ENCODE data around the gene ALOXE3.

DNA sequence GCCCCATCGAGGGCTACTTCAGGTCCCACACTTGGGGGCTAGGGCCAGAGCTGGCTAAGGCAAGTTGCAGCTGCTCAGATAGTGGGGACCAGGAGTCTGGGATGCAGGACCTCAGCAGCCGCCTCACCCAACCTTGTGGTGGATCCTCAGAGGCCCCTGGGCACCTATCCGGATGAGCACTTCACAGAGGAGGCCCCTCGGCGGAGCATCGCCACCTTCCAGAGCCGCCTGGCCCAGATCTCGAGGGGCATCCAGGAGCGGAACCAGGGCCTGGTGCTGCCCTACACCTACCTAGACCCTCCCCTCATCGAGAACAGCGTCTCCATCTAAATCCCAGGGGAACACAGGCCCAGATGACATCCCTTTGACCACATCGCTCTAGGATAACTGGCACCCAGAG is 70.1 kb downstream of the ALOXE3 start:
- TF ChIP-seq CTCF (conservative IDR thresholded peaks at IDR 0.05; ENCODE audit: low read depth in 2 of 2) (no peak), POLR2AphosphoS5 (IDR thresholded peaks at IDR 0.05; ENCODE audit: low read depth) (no peak), EZH2 (IDR thresholded peaks at IDR 0.05; ENCODE audit: low read depth, unreplicated experiment) (no peak), NANOG (IDR thresholded peaks at IDR 0.05; ENCODE audit: borderline replicate concordance) (no peak)
- TF ChIP-seq, protein P1, sequence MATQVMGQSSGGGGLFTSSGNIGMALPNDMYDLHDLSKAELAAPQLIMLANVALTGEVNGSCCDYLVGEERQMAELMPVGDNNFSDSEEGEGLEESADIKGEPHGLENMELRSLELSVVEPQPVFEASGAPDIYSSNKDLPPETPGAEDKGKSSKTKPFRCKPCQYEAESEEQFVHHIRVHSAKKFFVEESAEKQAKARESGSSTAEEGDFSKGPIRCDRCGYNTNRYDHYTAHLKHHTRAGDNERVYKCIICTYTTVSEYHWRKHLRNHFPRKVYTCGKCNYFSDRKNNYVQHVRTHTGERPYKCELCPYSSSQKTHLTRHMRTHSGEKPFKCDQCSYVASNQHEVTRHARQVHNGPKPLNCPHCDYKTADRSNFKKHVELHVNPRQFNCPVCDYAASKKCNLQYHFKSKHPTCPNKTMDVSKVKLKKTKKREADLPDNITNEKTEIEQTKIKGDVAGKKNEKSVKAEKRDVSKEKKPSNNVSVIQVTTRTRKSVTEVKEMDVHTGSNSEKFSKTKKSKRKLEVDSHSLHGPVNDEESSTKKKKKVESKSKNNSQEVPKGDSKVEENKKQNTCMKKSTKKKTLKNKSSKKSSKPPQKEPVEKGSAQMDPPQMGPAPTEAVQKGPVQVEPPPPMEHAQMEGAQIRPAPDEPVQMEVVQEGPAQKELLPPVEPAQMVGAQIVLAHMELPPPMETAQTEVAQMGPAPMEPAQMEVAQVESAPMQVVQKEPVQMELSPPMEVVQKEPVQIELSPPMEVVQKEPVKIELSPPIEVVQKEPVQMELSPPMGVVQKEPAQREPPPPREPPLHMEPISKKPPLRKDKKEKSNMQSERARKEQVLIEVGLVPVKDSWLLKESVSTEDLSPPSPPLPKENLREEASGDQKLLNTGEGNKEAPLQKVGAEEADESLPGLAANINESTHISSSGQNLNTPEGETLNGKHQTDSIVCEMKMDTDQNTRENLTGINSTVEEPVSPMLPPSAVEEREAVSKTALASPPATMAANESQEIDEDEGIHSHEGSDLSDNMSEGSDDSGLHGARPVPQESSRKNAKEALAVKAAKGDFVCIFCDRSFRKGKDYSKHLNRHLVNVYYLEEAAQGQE (IDR thresholded peaks at IDR 0.05; ENCODE audit: unreplicated experiment) = no peak

All from GM23338 (cell line).